B cell (primary cell): Measurements from ENCODE around the gene ARHGEF19. TPM values are rescaled to one million over a fixed set of nuclear protein-coding genes. Genes with fewer than 3 reads are reported as not detected.

Experiments used
- ATAC-seq: fragments of 200-7000 bp; cut with Tn5 transposase; one replicate; pipeline ENCODE4 v1.10.0; 2021; ENCODE audit warnings: low read depth, mild to moderate bottlenecking, moderate number of reproducible peaks, moderate library complexity
- CTCF ChIA-PET: fragments of 350-600 bp; sonication (Branson Sonifier 250); formaldehyde crosslinking; loops from one replicate; lab custom pipeline; 2021; ENCODE audit warnings: antibody characterized with exemption, inconsistent platforms; lab: Charles Lee
- POLR2A ChIA-PET: fragments of 350-600 bp; sonication (Branson Sonifier 250); formaldehyde crosslinking; loops from one replicate; lab custom pipeline; 2021; ENCODE audit warnings: antibody characterized with exemption; lab: Charles Lee
- DNase-seq: peaks from one replicate; pipeline ENCODE4 v3.0.0; 2013
- H2AFZ ChIP-seq: 2 replicates; pipeline ENCODE4 v1.6.1; 2012; ENCODE audit warnings: mild to moderate bottlenecking, low read depth, low read length; ENCODE audit not compliant: insufficient read depth, poor library complexity, severe bottlenecking
- H3K27ac ChIP-seq, 2 donors: 1 replicate in 1 of 2; 2 replicates in 1 of 2; pipeline ENCODE4 v1.5.1; 2012 to 2013; ENCODE audit warnings: low read length in 2 of 2, mild to moderate bottlenecking in 2 of 2, moderate library complexity in 1 of 2
- H3K27me3 ChIP-seq, 4 experiments: fragments of 200-600 bp in 1 of 4; sonication (generic) in 1 of 4; replicated peaks in 1 of 4; 1 replicate in 2 of 4; 2 replicates in 2 of 4; pipeline versions ENCODE4 v1.6.1 to v1.7.0; 2013 to 2016; ENCODE audit warnings: low read length in 3 of 4, mild to moderate bottlenecking in 2 of 4, mixed read lengths in 1 of 4, moderate library complexity in 1 of 4; ENCODE audit not compliant: insufficient read depth in 4 of 4, control insufficient read depth in 3 of 4; ENCODE audit errors: control extremely low read depth in 1 of 4
- H3K36me3 ChIP-seq, 2 experiments: replicated peaks in 1 of 2; 1 replicate in 1 of 2; 2 replicates in 1 of 2; pipeline versions ENCODE4 v1.6.1 to v1.7.1; 2013; ENCODE audit warnings: low read length in 1 of 2; ENCODE audit not compliant: insufficient read depth in 2 of 2, control insufficient read depth in 1 of 2; ENCODE audit errors: control extremely low read depth in 1 of 2, extremely low read depth in 1 of 2
- H3K4me1 ChIP-seq, 2 donors: fragments of 200-600 bp in 1 of 2; sonication (generic) in 1 of 2; 1 replicate in 1 of 2; 2 replicates in 1 of 2; pipeline versions ENCODE4 v1.5.1 to v1.6.1; 2013 to 2017; ENCODE audit warnings: low read length in 2 of 2; ENCODE audit not compliant: control insufficient read depth in 2 of 2, insufficient read depth in 2 of 2
- H3K4me2 ChIP-seq: replicated peaks from 2 replicates; pipeline ENCODE3; 2012; ENCODE audit warnings: mild to moderate bottlenecking, low read depth, low read length; ENCODE audit not compliant: poor library complexity, severe bottlenecking
- H3K4me3 ChIP-seq, 5 experiments: fragments of 200-600 bp in 1 of 5; sonication (generic) in 1 of 5; 1 replicate in 3 of 5; 2 replicates in 2 of 5; pipeline versions ENCODE4 v1.5.1 to v1.7.0; 2011 to 2016; ENCODE audit warnings: low read length in 4 of 5, mild to moderate bottlenecking in 4 of 5, low read depth in 2 of 5, control low read depth in 1 of 5, moderate library complexity in 1 of 5; ENCODE audit not compliant: insufficient read depth in 1 of 5; ENCODE audit errors: control extremely low read depth in 1 of 5, extremely low read depth in 1 of 5
- H3K79me2 ChIP-seq: fragments of 200-600 bp; sonication (generic); one replicate; pipeline ENCODE4 v1.6.0; 2016; ENCODE audit warnings: low read length; ENCODE audit not compliant: control insufficient read depth, insufficient read depth
- H3K9ac ChIP-seq: fragments of 200-600 bp; sonication (generic); 2 replicates; pipeline ENCODE4 v1.6.1; 2017; ENCODE audit warnings: mild to moderate bottlenecking, low read length, moderate library complexity
- H3K9me3 ChIP-seq, 3 donors: one replicate each; pipeline versions ENCODE4 v1.6.1 to v1.7.1; 2013; ENCODE audit warnings: low read length in 2 of 3; ENCODE audit not compliant: control insufficient read depth in 2 of 3, insufficient read depth in 1 of 3; ENCODE audit errors: control extremely low read depth in 1 of 3
- H4K20me1 ChIP-seq: 2 replicates; pipeline ENCODE4 v1.6.0; 2012; ENCODE audit warnings: mild to moderate bottlenecking, low read length; ENCODE audit not compliant: insufficient read depth, control insufficient read depth, poor library complexity, severe bottlenecking
- H3K27ac Mint-ChIP-seq: one replicate; pipeline ENCODE4 v1.8.0; 2021; ENCODE audit warnings: mixed read lengths
- H3K27me3 Mint-ChIP-seq: one replicate; pipeline ENCODE4 v1.8.0; 2021; ENCODE audit warnings: mixed read lengths
- H3K4me1 Mint-ChIP-seq: one replicate; pipeline ENCODE4 v1.8.0; 2021; ENCODE audit warnings: mixed read lengths
- H3K4me3 Mint-ChIP-seq: one replicate; pipeline ENCODE4 v1.8.0; 2021; ENCODE audit warnings: mixed read lengths
- H3K9me3 Mint-ChIP-seq: one replicate; pipeline ENCODE4 v1.8.0; 2022; ENCODE audit warnings: mixed read lengths; ENCODE audit not compliant: insufficient read depth
- CTCF ChIP-seq: fragments of 200-600 bp; IDR thresholded peaks from one replicate; pipeline ENCODE4 v1.8.0; 2022; ENCODE audit warnings: antibody characterized with exemption, mild to moderate bottlenecking
- EZH2 ChIP-seq: IDR thresholded peaks from 2 replicates; pipeline ENCODE4 v1.6.1; 2012; ENCODE audit warnings: borderline replicate concordance, low read depth, mild to moderate bottlenecking, moderate library complexity, low read length; ENCODE audit not compliant: insufficient read depth, poor library complexity, severe bottlenecking
- WGBS: methylation state at CpG from one replicate; pipeline ENCODE4 v1.1.5; 2013; ENCODE audit warnings: missing lambda C conversion rate; ENCODE audit not compliant: insufficient coverage; 5-methylcytosine and 5-hydroxymethylcytosine counted together
- intact Hi-C: fragments of 100-400 bp; cut with micrococcal nuclease; formaldehyde crosslinking; loops from one replicate; pipeline ENCODE4 v1.10.0; 2022
- polyA plus RNA-seq: library from polyadenylated mRNA; depleted of rRNA; stranded (reverse); fragments of >200 nt; gene quantifications from 2 replicates; pipeline ENCODE4 v1.2.3, GENCODE V29; 2012
- total RNA-seq, 2 donors: library from RNA; stranded (reverse); fragments of 120-200 nt in 1 of 2; gene quantifications; 1 replicate in 1 of 2; 2 replicates in 1 of 2; pipeline versions ENCODE4 v1.2.3 to v1.2.4, GENCODE V29; 2013 to 2022

Gene ARHGEF19
- total and polyA plus RNA-seq, 2 donors (not counting 1 experiment from before 2014, with no cell fraction given): 13.9 to 20.9 TPM

GRCh38 chr1:16251381-16251780 lies 38.9 kb upstream of the ARHGEF19 start:
- H4K20me1 ChIP-seq: no peaks in the 10 kb centered on the region
- H3K9me3 ChIP-seq: no peaks in the 10 kb centered on the region
- WGBS: 100% methylated on average over 9 of the region's 10 CpGs
- TF ChIP-seq EZH2: no peak
- TF ChIP-seq CTCF: no peak
- no peaks in the 10 kb centered on the region for H3K79me2 ChIP-seq
- no peak overlapping the region for H3K4me3 Mint-ChIP-seq
- intact Hi-C loops: no loop called here
- no peak overlapping the region for H3K4me2 ChIP-seq
- H3K4me1 Mint-ChIP-seq: peaks cover 17% of the 10 kb centered on the region
- H3K4me1 ChIP-seq: peaks cover 14 to 17% of the 10 kb centered on the region in 2 donors
- CTCF ChIA-PET: interaction anchor here (1.6 kb wide), 1 partner anchor 173 kb away, joined by 6 read pairs; no protein-coding TSS in a partner anchor
- no peak overlapping the region for H3K4me3 ChIP-seq
- H3K27me3 Mint-ChIP-seq: no peaks in the 10 kb centered on the region
- no peak overlapping the region for H3K27ac ChIP-seq
- DNase-seq: no peak
- ATAC-seq: no peak
- H3K9me3 Mint-ChIP-seq: no peaks in the 10 kb centered on the region
- H2AFZ ChIP-seq: no peak overlapping the region
- no peak overlapping the region for H3K9ac ChIP-seq
- H3K36me3 ChIP-seq: peaks cover 2 to 63% of the 10 kb centered on the region in 2 experiments
- H3K27me3 ChIP-seq: no peaks in the 10 kb centered on the region
- H3K27ac Mint-ChIP-seq: no peak overlapping the region
- POLR2A ChIA-PET: no interaction called here

- Histone ChIP-seq H3K27ac (no peak overlapping the region), H3K9ac (no peak overlapping the region), H3K27me3 (no peaks in the 10 kb centered on the region), H3K4me1 (peaks cover 14 to 17% of the 10 kb centered on the region in 2 donors), H3K79me2 (no peaks in the 10 kb centered on the region), H3K36me3 (peaks cover 2 to 56% of the 10 kb centered on the region in 2 experiments), H3K4me2 (no peak overlapping the region), H2AFZ (no peak overlapping the region), H3K9me3 (no peaks in the 10 kb centered on the region), H3K4me3 (no peak overlapping the region), H4K20me1 (no peaks in the 10 kb centered on the region)
- Mint-ChIP-seq H3K27me3 (no peaks in the 10 kb centered on the region), H3K27ac (no peak overlapping the region), H3K4me3 (no peak overlapping the region), H3K4me1 (peaks cover 17% of the 10 kb centered on the region), H3K9me3 (no peaks in the 10 kb centered on the region)
- TF ChIP-seq CTCF (no peak), EZH2 (no peak)
- POLR2A ChIA-PET: no interaction called here
- CTCF ChIA-PET: interaction anchor here (1.6 kb wide), 1 partner anchor 172 kb away, joined by 6 read pairs; no protein-coding TSS in a partner anchor
- DNase-seq (no peak), ATAC-seq (no peak)
- intact Hi-C loops: no loop called here
- WGBS: 98% methylated on average over 12 of the region's 15 CpGs
Measured at GRCh38 chr1:16250524-16251251, 38.2 kb upstream of the ARHGEF19 start.
